NB4 (cell line): ENCODE data around the gene SMPD3.

ENCODE experiments used
- CTCF ChIP-seq: IDR thresholded peaks from one replicate; pipeline ENCODE4 v1.5.1; 2012; ENCODE audit warnings: low read depth, low read length
- POLR2A ChIP-seq: IDR thresholded peaks from 2 replicates; pipeline ENCODE4 v1.6.1; 2011; ENCODE audit warnings: mild to moderate bottlenecking; ENCODE audit not compliant: insufficient read length; ENCODE audit errors: extremely low read depth

GRCh38 chr16:68401871-68402747 is 46.2 kb downstream of the SMPD3 start:
- no peak for TF ChIP-seq POLR2A
- no peak for TF ChIP-seq CTCF
